Stimulated activated naive CD4-positive, alpha-beta T cell (primary cell): Measurements from ENCODE around the gene MYL2.

Source experiments
- DNase-seq, 6 experiments: peaks; one replicate each; lab custom pipeline; 2025; lab: John Stamatoyannopoulos, UW

Gene MYL2

GRCh38 chr12:110930348-110931314, 10.3 kb upstream of the MYL2 start:
- no peak for DNase-seq

DNA sequence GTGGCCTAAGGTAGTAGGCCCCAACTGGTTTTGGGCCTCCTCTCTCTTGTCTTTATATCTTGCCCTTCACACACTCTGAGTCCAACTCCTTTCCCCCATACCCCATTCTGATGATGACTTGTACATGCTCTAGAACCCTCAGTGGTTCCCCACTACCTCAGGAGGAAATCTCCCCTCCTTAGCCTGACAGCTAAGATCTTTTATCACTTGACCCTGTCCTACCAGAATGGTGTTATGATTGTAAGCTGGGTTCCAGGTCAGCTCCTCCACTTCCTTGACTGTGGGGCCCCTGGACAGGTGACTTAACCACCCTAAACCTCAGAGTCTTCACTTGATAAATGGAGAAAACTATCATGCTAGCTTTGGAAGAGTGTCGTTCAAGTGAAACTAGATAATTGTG, 9.4 kb upstream of the MYL2 start:
- no peak for DNase-seq

GRCh38 chr12:110928700-110929099, 8.3 kb upstream of the MYL2 start:
- DNase-seq = no peak

- DNase-seq = no peak
These were observed 7.2 kb upstream of the MYL2 start for GRCh38 chr12:110927546-110927945.

DNA sequence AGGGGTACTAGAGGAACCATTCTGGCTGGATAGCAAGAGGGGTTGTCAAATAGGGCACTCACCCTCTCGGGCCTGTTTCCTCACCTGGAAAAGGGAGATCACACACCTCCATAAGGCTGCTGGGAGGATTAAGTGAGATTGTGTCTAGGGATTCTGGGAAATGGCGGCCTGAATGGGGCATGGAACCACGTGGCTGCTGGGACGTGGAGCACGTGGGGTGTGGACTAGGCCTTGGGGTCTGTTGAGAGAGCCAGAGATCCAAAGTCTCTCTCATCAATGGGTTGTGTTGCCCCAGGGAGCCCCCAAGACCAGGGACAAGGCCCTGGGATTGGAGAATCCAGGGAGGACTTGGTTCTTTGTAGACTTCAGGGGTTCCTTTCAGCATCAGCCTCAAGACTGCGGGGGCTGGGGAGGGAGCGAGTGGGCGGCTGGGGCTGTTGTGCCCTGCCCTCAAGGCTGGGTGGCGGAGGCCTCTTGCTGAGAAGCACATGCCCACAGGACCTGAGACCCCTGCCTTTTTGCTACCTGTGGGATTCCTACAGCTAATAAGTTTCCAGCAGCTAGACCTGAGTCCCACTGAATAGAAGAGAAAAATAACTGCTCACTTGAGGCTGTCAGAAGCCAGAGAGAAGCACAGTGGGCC, 3.4 kb upstream of the MYL2 start:
- no peak for DNase-seq

- DNase-seq = no peak
These were observed 2.8 kb upstream of the MYL2 start for GRCh38 chr12:110923192-110923591.

DNA sequence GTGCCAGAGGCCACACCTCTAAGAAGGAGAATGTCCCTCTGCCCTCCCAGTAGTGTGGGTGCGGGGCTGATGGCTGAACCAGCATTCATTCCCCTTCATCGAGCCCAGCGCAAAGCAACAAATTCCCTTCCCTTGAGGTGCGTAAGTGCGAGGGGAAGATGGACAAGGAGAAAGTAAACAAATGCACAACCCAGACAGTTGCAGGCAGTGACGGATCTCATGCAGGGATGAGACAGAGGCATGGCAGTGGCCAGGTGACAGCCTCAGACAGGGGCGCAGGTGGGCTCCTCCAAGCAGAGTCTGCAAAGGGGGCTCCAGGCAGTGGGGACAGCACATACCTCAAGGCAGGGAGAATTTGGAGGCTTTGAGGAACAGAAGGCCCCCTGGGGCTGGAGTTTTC, 2.3 kb upstream of the MYL2 start:
- no peak for DNase-seq

GRCh38 chr12:110921262-110921661, 883 bp upstream of the MYL2 start:
- no peak for DNase-seq

DNA sequence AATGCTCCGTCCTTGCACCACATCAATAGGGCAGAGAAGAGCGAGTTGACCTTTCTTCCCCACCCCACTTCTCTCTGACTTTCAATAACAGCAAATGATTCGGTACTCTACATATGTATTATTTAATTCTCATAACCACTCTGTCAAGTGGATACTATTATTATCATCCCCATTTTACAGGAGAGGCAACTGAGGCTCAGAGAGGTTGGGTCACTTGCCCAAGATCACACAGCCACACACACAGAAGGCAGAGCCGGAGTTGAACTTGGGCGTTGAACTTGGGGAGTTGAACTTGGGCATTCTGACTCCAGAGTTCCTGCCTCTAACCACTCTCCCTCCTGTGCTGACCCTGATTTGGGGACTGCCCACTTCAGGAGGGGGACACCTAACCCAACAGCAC, 659 bp downstream of the MYL2 start:
- no peak for DNase-seq

GRCh38 chr12:110917961-110918360, 2.4 kb downstream of the MYL2 start:
- DNase-seq = no peak

GRCh38 chr12:110917467-110917866, 2.9 kb downstream of the MYL2 start:
- DNase-seq = no peak

GRCh38 chr12:110916295-110916875, 4.0 kb downstream of the MYL2 start:
- no peak for DNase-seq

- DNase-seq = no peak
These were observed 7.0 kb downstream of the MYL2 start for GRCh38 chr12:110913119-110914056.

DNA sequence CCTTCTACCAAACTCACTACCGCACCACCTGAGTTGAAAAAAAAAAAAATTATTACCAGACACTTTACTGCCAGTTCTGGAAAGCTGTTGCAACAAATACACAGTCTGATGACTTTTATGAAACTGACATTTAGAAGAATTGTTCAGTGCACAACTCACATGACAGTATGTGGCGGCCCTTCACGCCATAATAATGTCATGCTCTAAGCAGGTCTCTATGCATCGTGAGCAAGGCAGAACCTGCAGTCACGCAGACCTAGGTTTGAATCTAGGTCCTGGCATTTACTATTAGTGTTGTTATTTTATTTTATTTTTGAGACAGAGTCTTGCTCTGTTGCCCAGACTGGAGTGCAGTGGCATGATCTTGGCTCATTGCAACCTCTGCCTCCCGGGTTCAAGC, 8.1 kb downstream of the MYL2 start:
- no peak for DNase-seq

DNA sequence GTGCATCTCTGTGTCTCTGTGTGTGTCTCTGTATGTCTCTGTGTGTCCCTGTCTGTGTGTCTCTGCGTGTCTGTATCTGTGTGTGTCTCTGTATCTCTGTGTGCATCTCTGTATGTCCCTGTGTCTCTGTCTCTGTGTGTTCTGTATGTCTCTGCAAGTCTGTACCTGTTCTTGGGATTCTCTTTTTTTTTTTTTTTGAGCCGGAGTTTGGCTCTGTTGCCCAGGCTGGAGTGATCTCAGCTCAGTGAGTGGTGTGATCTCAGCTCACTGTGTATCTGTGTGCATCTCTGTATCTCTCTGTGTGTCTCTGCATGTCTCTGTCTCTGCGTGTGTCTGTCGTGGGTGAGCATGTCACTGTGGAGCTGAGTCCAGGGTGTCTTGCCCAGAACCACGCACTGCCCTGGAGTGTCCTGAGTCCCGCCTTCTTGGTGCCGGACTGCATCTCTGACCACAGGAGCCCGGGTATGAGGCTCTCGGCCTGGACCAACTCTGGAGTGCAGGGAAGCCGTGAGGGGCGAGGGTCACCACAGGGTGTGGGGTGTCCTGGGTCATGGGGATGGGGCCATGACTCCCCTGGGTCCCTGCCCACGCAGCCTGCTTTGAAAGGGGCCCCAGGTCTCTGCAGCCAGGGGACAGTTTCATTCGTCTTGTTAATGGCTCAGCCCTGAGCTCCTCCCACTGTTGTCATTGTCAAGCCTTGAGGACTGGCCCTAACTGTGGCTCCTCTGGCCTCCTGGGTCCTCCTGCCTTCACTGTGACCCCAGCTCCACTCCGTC, 11.8 kb downstream of the MYL2 start:
- DNase-seq = no peak

- DNase-seq = no peak
These were observed 12.8 kb downstream of the MYL2 start for GRCh38 chr12:110907583-110907982.

- DNase-seq = no peak
These were observed 13.4 kb downstream of the MYL2 start for GRCh38 chr12:110906985-110907384.

DNA sequence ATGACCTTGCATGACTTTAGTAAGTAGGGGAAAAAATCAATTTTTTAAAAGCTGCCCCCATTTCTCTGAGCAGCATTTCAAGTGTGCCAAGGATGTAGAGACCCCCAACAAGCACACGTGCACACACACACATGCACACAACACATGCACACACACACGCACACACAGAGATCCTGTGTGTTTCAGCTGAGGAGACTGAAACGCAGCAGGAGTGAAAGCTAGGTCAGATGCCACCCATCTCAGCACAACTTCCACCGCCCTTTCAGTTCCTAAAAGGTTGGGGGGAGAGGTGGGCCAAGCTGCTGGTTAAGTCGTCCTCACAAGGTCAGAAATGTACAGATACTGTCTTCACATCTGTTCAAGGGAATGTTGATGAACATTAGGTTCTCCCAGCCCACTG, 13.9 kb downstream of the MYL2 start:
- DNase-seq = no peak

- DNase-seq = no peak
These were observed 14.3 kb downstream of the MYL2 start for GRCh38 chr12:110906083-110906482.

- DNase-seq = no peak
These were observed 16.9 kb downstream of the MYL2 start for GRCh38 chr12:110903511-110903910.

GRCh38 chr12:110901401-110901800, 19.0 kb downstream of the MYL2 start:
- no peak for DNase-seq
